Sigmoid colon (tissue), 7 donors: ENCODE data around the gene HMOX1. TPM values are rescaled to one million over a fixed set of nuclear protein-coding genes. Genes with fewer than 3 reads are reported as not detected.

ENCODE experiments used
- DNase-seq: peaks from one replicate; pipeline ENCODE4 v3.0.0-alpha.2; 2019
- H3K27ac ChIP-seq, 4 donors: fragments of 200-600 bp; sonication (generic); one replicate each; pipeline ENCODE4 v1.5.1; 2016 to 2019; ENCODE audit warnings: mild to moderate bottlenecking in 1 of 4
- H3K27me3 ChIP-seq, 3 donors: fragments of 200-600 bp; sonication (generic); one replicate each; pipeline ENCODE4 v1.5.1; 2019; ENCODE audit warnings: mild to moderate bottlenecking in 1 of 3
- H3K36me3 ChIP-seq, 4 donors: fragments of 200-600 bp; sonication (generic); one replicate each; pipeline ENCODE4 v1.5.1; 2016 to 2019
- H3K4me1 ChIP-seq, 4 donors: fragments of 200-600 bp; sonication (generic); one replicate each; pipeline ENCODE4 v1.5.1; 2017 to 2019
- H3K4me3 ChIP-seq, 4 donors: fragments of 200-600 bp; sonication (generic); one replicate each; pipeline ENCODE4 v1.5.1; 2017 to 2019; ENCODE audit warnings: mild to moderate bottlenecking in 2 of 4, moderate library complexity in 1 of 4
- H3K9me3 ChIP-seq, 4 donors: fragments of 200-600 bp in 3 of 4; sonication (generic) in 3 of 4; one replicate each; pipeline versions ENCODE4 v1.5.1 to v1.6.1; 2013 to 2019
- EP300 ChIP-seq, 4 donors: sonication (generic); formaldehyde crosslinking; IDR thresholded peaks; one replicate each; pipeline ENCODE4 v1.6.1; 2017; ENCODE audit warnings: antibody characterized with exemption in 4 of 4
- POLR2A ChIP-seq, 2 donors: fragments of 450-650 bp; IDR thresholded peaks; one replicate each; pipeline ENCODE4 v1.6.1; 2016; ENCODE audit warnings: antibody characterized with exemption in 2 of 2, mild to moderate bottlenecking in 2 of 2, moderate library complexity in 2 of 2
- POLR2AphosphoS5 ChIP-seq, 4 donors: sonication (generic); formaldehyde crosslinking; IDR thresholded peaks; one replicate each; pipeline ENCODE4 v1.6.1; 2017; ENCODE audit warnings: antibody characterized with exemption in 4 of 4
- WGBS, 2 donors: extraction: QIAGEN DNeasy Blood & Tissue Kit; methylation state at CpG; one replicate each; pipeline ENCODE4 v1.1.7; 2013; 5-methylcytosine and 5-hydroxymethylcytosine counted together
- intact Hi-C: fragments of 100-400 bp; cut with DNase I; formaldehyde crosslinking; loops from one replicate; pipeline ENCODE4 v1.15.1; 2023
- polyA plus RNA-seq, 3 donors: library from polyadenylated mRNA; stranded (reverse); fragments of 200-250 nt; gene quantifications; one replicate each; pipeline ENCODE4 v1.2.3, GENCODE V29; 2013
- total RNA-seq, 4 donors: library from RNA; depleted of rRNA; stranded (reverse); fragments of >200 nt; gene quantifications; one replicate each; pipeline ENCODE4 v1.1.0, GENCODE V29; 2016
- TF ChIP-seq, protein P1 (sequence below), 4 experiments: fragments of 450-650 bp in 3 of 4; fragments of 200-600 bp in 1 of 4; IDR thresholded peaks; one replicate each; pipeline ENCODE4 v1.5.1; 2016 to 2019; ENCODE audit warnings: antibody characterized with exemption in 4 of 4, mild to moderate bottlenecking in 3 of 4, moderate library complexity in 2 of 4
- donor health status: healthy with polysubstance abuse.
- donor health status: Bipolar disorder and iron deficiency.
- donor health status: healthy.

HMOX1 gene
- total and polyA plus RNA-seq, 7 donors = 5.0 to 138 (median 35.5) TPM

GRCh38 chr22:35343664-35344550 lies 37.0 kb upstream of the HMOX1 start:
- no peak for DNase-seq
- Histone ChIP-seq H3K36me3 (peaks cover 13 to 92% (median 40%) of the 10 kb centered on the region in 4 donors), H3K9me3 (no peaks in the 10 kb centered on the region), H3K27ac (no peak overlapping the region), H3K4me1 (no peaks in the 10 kb centered on the region), H3K4me3 (no peak overlapping the region), H3K27me3 (no peaks in the 10 kb centered on the region)
- TF ChIP-seq POLR2A (IDR thresholded peaks at IDR 0.05) = no peak
- TF ChIP-seq EP300 (IDR thresholded peaks at IDR 0.05) = no peak
- TF ChIP-seq, protein P1, sequence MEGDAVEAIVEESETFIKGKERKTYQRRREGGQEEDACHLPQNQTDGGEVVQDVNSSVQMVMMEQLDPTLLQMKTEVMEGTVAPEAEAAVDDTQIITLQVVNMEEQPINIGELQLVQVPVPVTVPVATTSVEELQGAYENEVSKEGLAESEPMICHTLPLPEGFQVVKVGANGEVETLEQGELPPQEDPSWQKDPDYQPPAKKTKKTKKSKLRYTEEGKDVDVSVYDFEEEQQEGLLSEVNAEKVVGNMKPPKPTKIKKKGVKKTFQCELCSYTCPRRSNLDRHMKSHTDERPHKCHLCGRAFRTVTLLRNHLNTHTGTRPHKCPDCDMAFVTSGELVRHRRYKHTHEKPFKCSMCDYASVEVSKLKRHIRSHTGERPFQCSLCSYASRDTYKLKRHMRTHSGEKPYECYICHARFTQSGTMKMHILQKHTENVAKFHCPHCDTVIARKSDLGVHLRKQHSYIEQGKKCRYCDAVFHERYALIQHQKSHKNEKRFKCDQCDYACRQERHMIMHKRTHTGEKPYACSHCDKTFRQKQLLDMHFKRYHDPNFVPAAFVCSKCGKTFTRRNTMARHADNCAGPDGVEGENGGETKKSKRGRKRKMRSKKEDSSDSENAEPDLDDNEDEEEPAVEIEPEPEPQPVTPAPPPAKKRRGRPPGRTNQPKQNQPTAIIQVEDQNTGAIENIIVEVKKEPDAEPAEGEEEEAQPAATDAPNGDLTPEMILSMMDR (IDR thresholded peaks at IDR 0.05) = no peak
- TF ChIP-seq POLR2AphosphoS5 (IDR thresholded peaks at IDR 0.05) = no peak
- WGBS, 2 donors = 96 to 97% methylated on average over 26 of the region's 26 CpGs
- intact Hi-C loops = no loop called here

DNA sequence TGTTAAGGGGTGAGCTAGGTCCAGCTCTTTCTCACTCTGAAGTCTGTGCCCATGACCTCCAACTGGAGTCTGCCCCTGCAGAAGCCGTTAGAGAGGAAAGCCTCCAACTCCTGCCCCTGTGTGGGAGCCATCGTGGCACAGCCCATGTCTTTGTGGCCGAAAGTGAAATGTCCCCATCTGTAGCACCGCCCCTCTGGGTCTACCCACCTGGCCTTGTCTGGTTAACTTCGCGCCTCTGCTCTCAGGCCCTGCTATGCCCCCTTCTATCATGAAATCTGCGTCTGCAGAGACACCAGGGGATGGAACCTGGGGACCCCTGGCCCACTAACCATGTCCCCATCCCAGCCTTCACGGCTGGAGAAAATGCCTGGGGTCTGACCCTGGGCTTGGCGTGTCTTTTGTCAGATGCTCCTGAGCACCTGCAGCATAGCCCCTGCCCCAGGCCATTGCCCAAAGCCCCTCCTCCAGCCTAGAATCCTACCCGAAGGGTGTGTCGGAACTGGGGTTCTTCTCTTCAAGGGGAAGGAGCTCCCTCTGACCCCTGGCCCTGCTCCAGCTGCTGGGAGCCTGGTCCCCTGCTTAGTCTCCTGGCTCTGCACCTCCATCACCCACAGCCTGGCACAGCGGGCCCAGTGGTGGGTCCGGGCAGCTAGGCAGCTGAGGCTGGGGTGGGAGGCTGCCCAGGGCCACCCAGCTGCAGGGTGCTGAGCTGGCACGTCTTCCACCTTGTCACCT lies 35.8 kb upstream of the HMOX1 start:
- Histone ChIP-seq H3K4me3 (no peak overlapping the region), H3K9me3 (no peaks in the 10 kb centered on the region), H3K27ac (no peak overlapping the region), H3K4me1 (peaks cover 0 to 12% (median 9%) of the 10 kb centered on the region in 4 donors), H3K27me3 (no peaks in the 10 kb centered on the region), H3K36me3 (peaks cover 13 to 83% (median 33%) of the 10 kb centered on the region in 4 donors)
- DNase-seq = no peak
- 91 to 94% methylated on average over 14 of the region's 14 CpGs for WGBS, 2 donors
- TF ChIP-seq, protein P1 (IDR thresholded peaks at IDR 0.05) = no peak
- no peak for TF ChIP-seq POLR2A (IDR thresholded peaks at IDR 0.05)
- no peak for TF ChIP-seq EP300 (IDR thresholded peaks at IDR 0.05)
- TF ChIP-seq POLR2AphosphoS5 (IDR thresholded peaks at IDR 0.05) = no peak
- intact Hi-C loops = no loop called here

- DNase-seq = no peak
- Histone ChIP-seq H3K4me3 (no peak overlapping the region), H3K36me3 (peaks cover 13 to 74% (median 26%) of the 10 kb centered on the region in 4 donors), H3K4me1 (peaks cover 0 to 18% (median 14%) of the 10 kb centered on the region in 4 donors), H3K27me3 (no peaks in the 10 kb centered on the region), H3K9me3 (no peaks in the 10 kb centered on the region), H3K27ac (no peak overlapping the region)
- intact Hi-C loops = no loop called here
- TF ChIP-seq, protein P1 (IDR thresholded peaks at IDR 0.05) = no peak
- no peak for TF ChIP-seq POLR2A (IDR thresholded peaks at IDR 0.05)
- 95 to 96% methylated on average over 11 of the region's 11 CpGs for whole genome bisulfite sequencing, 2 donors
These were observed 34.9 kb upstream of the HMOX1 start for GRCh38 chr22:35345808-35346505.

GRCh38 chr22:35346596-35347220 lies 34.2 kb upstream of the HMOX1 start:
- 93% methylated on average over 19 of the region's 19 CpGs for WGBS, 2 donors
- DNase-seq = no peak
- no peak overlapping the region for H3K27ac ChIP-seq
- H3K4me3 ChIP-seq = no peak overlapping the region
- peaks cover 6 to 24% (median 20%) of the 10 kb centered on the region in 4 donors for H3K4me1 ChIP-seq
- no peaks in the 10 kb centered on the region for H3K9me3 ChIP-seq
- peaks cover 7 to 67% (median 21%) of the 10 kb centered on the region in 4 donors for H3K36me3 ChIP-seq
- no peaks in the 10 kb centered on the region for H3K27me3 ChIP-seq
- intact Hi-C loops = no loop called here
- no peak for TF ChIP-seq POLR2A (IDR thresholded peaks at IDR 0.05)
- TF ChIP-seq EP300 (IDR thresholded peaks at IDR 0.05) = no peak
- no peak for TF ChIP-seq POLR2AphosphoS5 (IDR thresholded peaks at IDR 0.05)
- TF ChIP-seq, protein P1 (IDR thresholded peaks at IDR 0.05) = no peak
